Omental fat pad (tissue), 4 donors: ENCODE results near the gene PRKCZ. TPM values are rescaled to one million over a fixed set of nuclear protein-coding genes. Genes with fewer than 3 reads are reported as not detected.

Source experiments
- ATAC-seq: fragments of 150-250 bp; one replicate; pipeline ENCODE4 v1.9.1; 2016; ENCODE audit warnings: mild to moderate bottlenecking, moderate library complexity; ENCODE audit not compliant: low FRiP score
- DNase-seq: peaks from one replicate; pipeline ENCODE4 v3.0.0-alpha.2; 2019; ENCODE audit warnings: low spot score
- total RNA-seq, 4 donors: library from RNA; depleted of rRNA; stranded (reverse); fragments of >200 nt; gene quantifications; one replicate each; pipeline ENCODE4 v1.1.0, GENCODE V29; 2016
- TF ChIP-seq, protein P1 (sequence below), 3 donors: fragments of 450-650 bp; IDR thresholded peaks; one replicate each; pipeline ENCODE4 v1.5.1; 2016 to 2017; ENCODE audit warnings: antibody characterized with exemption in 3 of 3, mild to moderate bottlenecking in 3 of 3, moderate library complexity in 2 of 3

Gene PRKCZ
- total RNA-seq, 4 donors from 2014 or later, result 2.5 to 8.1 (median 2.6) TPM

DNA sequence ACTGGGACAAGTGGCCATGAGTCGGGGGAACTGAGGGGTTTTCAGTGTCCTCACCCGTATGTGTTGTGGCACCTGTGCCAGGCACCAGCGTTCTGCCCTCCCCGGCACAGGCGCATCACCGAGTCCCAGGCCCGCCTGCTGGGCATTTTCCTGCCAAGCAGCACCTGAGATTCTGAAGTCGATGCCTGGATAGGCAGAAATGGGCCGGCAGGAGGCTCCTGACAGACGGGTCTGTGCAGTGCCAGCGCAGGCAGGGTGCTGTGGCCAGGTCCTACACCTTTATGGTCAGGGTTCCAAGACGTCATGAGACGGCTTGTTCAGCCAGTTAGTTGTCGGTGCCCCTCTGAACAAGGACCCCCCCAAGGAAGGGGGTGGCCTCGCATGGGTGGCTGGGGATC lies 133.7 kb downstream of the PRKCZ start:
- DNase-seq (no peak), ATAC-seq (no peak)
- TF ChIP-seq, protein P1, sequence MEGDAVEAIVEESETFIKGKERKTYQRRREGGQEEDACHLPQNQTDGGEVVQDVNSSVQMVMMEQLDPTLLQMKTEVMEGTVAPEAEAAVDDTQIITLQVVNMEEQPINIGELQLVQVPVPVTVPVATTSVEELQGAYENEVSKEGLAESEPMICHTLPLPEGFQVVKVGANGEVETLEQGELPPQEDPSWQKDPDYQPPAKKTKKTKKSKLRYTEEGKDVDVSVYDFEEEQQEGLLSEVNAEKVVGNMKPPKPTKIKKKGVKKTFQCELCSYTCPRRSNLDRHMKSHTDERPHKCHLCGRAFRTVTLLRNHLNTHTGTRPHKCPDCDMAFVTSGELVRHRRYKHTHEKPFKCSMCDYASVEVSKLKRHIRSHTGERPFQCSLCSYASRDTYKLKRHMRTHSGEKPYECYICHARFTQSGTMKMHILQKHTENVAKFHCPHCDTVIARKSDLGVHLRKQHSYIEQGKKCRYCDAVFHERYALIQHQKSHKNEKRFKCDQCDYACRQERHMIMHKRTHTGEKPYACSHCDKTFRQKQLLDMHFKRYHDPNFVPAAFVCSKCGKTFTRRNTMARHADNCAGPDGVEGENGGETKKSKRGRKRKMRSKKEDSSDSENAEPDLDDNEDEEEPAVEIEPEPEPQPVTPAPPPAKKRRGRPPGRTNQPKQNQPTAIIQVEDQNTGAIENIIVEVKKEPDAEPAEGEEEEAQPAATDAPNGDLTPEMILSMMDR (IDR thresholded peaks at IDR 0.05), result no peak

DNA sequence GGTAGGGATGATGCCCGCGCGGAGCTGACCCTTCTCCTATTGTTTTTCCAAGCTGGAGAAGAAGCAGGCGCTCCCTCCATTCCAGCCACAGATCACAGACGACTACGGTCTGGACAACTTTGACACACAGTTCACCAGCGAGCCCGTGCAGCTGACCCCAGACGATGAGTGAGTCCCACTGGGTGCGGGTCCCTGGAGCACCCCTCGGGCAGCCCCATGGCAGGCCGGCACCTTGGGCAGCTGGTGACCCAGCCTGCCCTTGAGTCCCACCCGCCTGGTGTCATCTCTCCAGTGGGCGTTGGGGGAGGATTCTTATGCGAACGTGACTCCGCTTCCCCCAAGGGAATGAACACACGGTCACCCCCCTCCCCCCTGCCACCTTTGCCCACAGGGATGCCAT lies 134.3 kb downstream of the PRKCZ start:
- TF ChIP-seq, protein P1 (IDR thresholded peaks at IDR 0.05), result no peak
- DNase-seq (no peak), ATAC-seq (no peak)

DNA sequence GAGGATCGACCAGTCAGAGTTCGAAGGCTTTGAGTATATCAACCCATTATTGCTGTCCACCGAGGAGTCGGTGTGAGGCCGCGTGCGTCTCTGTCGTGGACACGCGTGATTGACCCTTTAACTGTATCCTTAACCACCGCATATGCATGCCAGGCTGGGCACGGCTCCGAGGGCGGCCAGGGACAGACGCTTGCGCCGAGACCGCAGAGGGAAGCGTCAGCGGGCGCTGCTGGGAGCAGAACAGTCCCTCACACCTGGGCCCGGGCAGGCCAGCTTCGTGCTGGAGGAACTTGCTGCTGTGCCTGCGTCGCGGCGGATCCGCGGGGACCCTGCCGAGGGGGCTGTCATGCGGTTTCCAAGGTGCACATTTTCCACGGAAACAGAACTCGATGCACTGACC lies 134.7 kb downstream of the PRKCZ start:
- no peak for DNase-seq
- ATAC-seq, result no peak
- TF ChIP-seq, protein P1 (IDR thresholded peaks at IDR 0.05), result no peak

DNA sequence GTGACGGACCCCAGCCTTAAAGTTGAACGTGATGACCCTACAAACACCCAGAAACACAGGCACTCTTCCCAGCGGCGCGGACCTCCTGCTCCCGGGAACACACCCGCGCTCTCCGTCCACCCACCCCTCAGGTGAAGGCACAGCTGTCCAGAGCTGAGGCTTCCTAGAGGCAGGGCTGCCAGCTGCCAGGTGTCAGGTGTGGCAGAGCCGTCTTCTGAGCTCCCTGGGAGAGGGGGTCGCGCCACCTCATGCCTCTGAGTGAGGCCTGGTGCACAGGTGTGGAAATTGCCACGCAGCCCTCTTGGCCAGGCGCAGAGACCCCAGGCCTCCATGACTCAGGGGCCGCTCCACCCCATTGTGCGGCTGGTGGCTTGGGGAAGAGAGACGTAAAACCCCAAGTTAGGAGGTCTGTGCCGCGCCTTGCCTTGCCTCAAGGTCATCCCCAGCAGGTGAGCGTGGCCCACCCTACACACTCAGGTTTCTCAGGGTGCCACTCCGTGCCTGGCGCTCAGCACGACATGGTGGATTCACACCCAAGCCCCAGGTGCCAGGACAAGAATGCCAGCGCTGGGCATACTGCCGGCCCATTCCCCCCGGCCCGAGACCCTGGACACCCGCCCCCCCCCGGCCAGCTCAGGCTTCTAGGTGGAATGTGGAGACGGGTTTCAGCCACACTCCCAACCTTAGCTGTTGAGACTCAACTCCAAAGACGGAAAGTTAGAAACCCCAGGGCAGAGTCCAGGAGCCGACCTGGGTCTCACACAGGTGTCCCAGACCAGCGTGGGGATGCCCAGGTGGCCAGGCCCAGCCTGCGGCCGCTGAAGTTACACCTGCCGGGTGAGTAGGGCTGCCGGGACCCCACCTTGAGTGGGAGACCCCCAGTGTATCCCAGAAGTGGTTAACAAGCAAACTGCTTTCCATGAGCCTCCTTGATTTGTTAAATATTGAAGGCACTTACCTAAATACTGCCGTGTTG lies 136.0 kb downstream of the PRKCZ start:
- DNase-seq, result no peak
- ATAC-seq, result no peak
- TF ChIP-seq, protein P1 (IDR thresholded peaks at IDR 0.05), result no peak

DNA sequence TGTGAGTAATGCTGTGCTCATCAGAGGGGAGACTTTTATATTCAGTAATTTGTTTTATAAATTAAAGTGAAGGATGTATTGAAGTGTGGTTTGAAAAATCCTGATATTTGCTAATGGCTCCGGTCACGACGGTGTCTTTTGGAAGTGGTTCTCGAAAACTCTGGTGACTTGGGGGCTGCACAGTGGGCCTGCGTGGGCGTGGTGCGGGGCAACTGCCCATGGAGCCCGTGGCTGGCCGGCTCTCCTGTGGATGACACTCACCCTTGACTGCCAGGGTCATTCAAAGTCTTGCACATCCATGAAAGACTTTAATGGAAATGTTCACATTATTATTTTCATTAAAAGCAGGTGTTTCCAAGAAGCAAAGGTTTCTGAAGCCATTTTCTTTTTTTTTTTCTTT lies 136.7 kb downstream of the PRKCZ start:
- DNase-seq, result no peak
- TF ChIP-seq, protein P1 (IDR thresholded peaks at IDR 0.05), result no peak
- no peak for ATAC-seq

DNA sequence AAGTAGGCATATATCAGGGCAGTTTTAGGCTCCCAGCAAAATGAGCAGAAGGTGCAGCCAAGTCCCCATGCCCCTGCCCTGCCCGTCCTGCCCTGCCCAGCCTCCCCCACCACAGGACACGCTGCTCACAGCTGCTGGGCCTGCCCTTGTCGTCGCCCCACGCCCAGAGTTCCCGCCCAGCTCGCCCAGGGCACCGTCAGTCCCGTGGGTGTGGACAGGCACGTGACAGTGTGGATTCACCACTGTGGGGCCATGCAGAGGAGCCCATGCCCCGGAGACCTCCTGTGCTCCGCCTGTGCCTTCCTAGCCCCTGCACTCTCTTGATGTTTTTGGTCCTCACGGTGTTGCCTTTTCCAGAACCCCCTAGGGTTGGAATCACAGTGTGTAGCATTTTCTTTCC lies 137.4 kb downstream of the PRKCZ start:
- ATAC-seq (no peak), DNase-seq (no peak)
- TF ChIP-seq, protein P1 (IDR thresholded peaks at IDR 0.05), result no peak

DNA sequence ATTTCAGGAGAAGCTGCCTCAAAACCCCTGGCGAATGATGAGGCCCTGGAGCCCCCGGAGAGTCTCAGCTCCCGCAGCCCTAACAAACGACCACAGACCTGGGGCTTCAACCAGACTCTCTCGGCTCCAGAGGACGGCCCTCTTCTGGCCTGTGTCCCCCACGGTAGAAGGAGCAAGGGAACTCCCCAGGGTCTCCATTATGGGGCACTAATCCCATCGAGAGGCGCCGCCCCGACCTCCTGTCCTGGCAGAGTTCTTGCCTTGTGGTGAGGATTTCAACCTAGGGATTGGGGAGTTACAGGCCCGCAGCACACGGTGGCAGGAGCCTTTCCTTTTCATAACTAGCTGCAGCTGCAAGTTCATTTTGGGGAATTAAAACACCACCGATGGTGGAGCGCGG lies 138.1 kb downstream of the PRKCZ start:
- DNase-seq (no peak), ATAC-seq (no peak)
- TF ChIP-seq, protein P1 (IDR thresholded peaks at IDR 0.05), result no peak
